H1 (cell line): ENCODE data around the gene ZNF100. TPM values are rescaled to one million over a fixed set of nuclear protein-coding genes. Genes with fewer than 3 reads are reported as not detected.

Experiments
- CTCF ChIA-PET: fragments of 300-600 bp; sonication (Branson Sonifier 250); formaldehyde crosslinking; loops from one replicate; lab custom pipeline; 2021; ENCODE audit not compliant: partially characterized antibody; lab: Charles Lee
- POLR2A ChIA-PET: fragments of 300-600 bp; sonication (Branson Sonifier 250); formaldehyde crosslinking; loops from one replicate; lab custom pipeline; 2021; ENCODE audit warnings: inconsistent platforms; ENCODE audit not compliant: partially characterized antibody; lab: Charles Lee
- DNase-seq, 2 experiments: peaks; one replicate each; pipeline versions ENCODE4 v3.0.0 to v3.0.0-alpha.2; 2010 to 2022; ENCODE audit warnings: low spot score in 2 of 2, low read depth in 1 of 2, mixed read lengths in 1 of 2
- FAIRE-seq: peaks from 2 replicates; lab custom pipeline; 2011; peaks lifted over from hg19 to GRCh38; lab: Jason Lieb, UNC
- H2AFZ ChIP-seq: 2 replicates; pipeline ENCODE4 v1.8.1; 2012; ENCODE audit warnings: low read length, inconsistent platforms
- H2AK5ac ChIP-seq: 2 replicates; pipeline ENCODE4 v1.6.1; 2013; ENCODE audit warnings: low read depth, low read length
- H2BK120ac ChIP-seq: replicated peaks from 2 replicates; pipeline ENCODE3; 2013; ENCODE audit warnings: low read depth, low read length, inconsistent platforms
- H2BK12ac ChIP-seq: 2 replicates; pipeline ENCODE4 v1.6.1; 2013; ENCODE audit warnings: low read depth, low read length
- H2BK15ac ChIP-seq: 2 replicates; pipeline ENCODE4 v1.6.1; 2013; ENCODE audit warnings: low read length
- H2BK20ac ChIP-seq: 2 replicates; pipeline ENCODE4 v1.6.1; 2013; ENCODE audit warnings: low read length
- H2BK5ac ChIP-seq: 2 replicates; pipeline ENCODE4 v1.6.1; 2013; ENCODE audit warnings: low read depth, low read length
- H3K14ac ChIP-seq: 2 replicates; pipeline ENCODE4 v1.6.1; 2013; ENCODE audit warnings: inconsistent platforms; ENCODE audit not compliant: insufficient read length
- H3K18ac ChIP-seq: 2 replicates; pipeline ENCODE4 v1.6.1; 2013; ENCODE audit warnings: low read length; ENCODE audit errors: extremely low read depth
- H3K23ac ChIP-seq: 2 replicates; pipeline ENCODE4 v1.6.1; 2013; ENCODE audit warnings: inconsistent platforms; ENCODE audit not compliant: insufficient read length
- H3K23me2 ChIP-seq: 2 replicates; pipeline ENCODE4 v1.6.1; 2013; ENCODE audit warnings: low read depth, low read length
- H3K27ac ChIP-seq: 2 replicates; pipeline ENCODE4 v1.6.1; 2011; ENCODE audit warnings: low read depth, low read length, inconsistent platforms
- H3K27me3 ChIP-seq, 4 experiments: replicated peaks in 1 of 4; 1 replicate in 1 of 4; 2 replicates in 3 of 4; pipeline versions ENCODE4 v1.6.1 to v1.8.1; 2011 to 2013; ENCODE audit warnings: low read length in 3 of 4, mild to moderate bottlenecking in 3 of 4, inconsistent platforms in 2 of 4, mixed read lengths in 2 of 4, moderate library complexity in 1 of 4; ENCODE audit not compliant: control insufficient read depth in 3 of 4, insufficient read depth in 3 of 4; ENCODE audit errors: extremely low read depth in 1 of 4
- H3K36me3 ChIP-seq, 4 experiments: 2 replicates each; pipeline versions ENCODE4 v1.6.1 to v1.8.1; 2011 to 2013; ENCODE audit warnings: mild to moderate bottlenecking in 4 of 4, low read length in 3 of 4, moderate library complexity in 2 of 4, control low read depth in 1 of 4, inconsistent platforms in 1 of 4; ENCODE audit not compliant: insufficient read depth in 4 of 4, control insufficient read depth in 2 of 4
- H3K4ac ChIP-seq: replicated peaks from 2 replicates; pipeline ENCODE3; 2013; ENCODE audit warnings: low read length, low read depth, mixed read lengths, inconsistent platforms; ENCODE audit not compliant: insufficient read length
- H3K4me1 ChIP-seq, 4 experiments: replicated peaks in 1 of 4; 1 replicate in 1 of 4; 2 replicates in 3 of 4; pipeline versions ENCODE4 v1.6.1 to v1.8.1; 2011 to 2013; ENCODE audit warnings: low read length in 3 of 4, inconsistent platforms in 2 of 4, mixed read lengths in 1 of 4; ENCODE audit not compliant: insufficient read depth in 4 of 4, control insufficient read depth in 3 of 4
- H3K4me2 ChIP-seq, 2 experiments: 2 replicates each; pipeline versions ENCODE4 v1.6.1 to v1.8.1; 2011 to 2013; ENCODE audit warnings: low read depth in 2 of 2, low read length in 2 of 2, control low read depth in 1 of 2, inconsistent platforms in 1 of 2, mild to moderate bottlenecking in 1 of 2; ENCODE audit not compliant: insufficient read depth in 1 of 2
- H3K4me3 ChIP-seq, 4 experiments: fragments of 200-600, 300-600 bp in 1 of 4; sonication (generic), shearing (Covaris generic), sonication (Bioruptor Twin) in 1 of 4; 2 replicates each; pipeline versions ENCODE4 v1.5.1 to v1.8.1; 2011 to 2016; ENCODE audit warnings: low read length in 4 of 4, low read depth in 3 of 4, control low read depth in 2 of 4, inconsistent platforms in 2 of 4, mild to moderate bottlenecking in 2 of 4, mixed read lengths in 1 of 4, moderate library complexity in 1 of 4; ENCODE audit not compliant: insufficient read depth in 2 of 4; ENCODE audit errors: extremely low read depth in 1 of 4
- H3K56ac ChIP-seq: replicated peaks from 2 replicates; pipeline ENCODE3; 2013; ENCODE audit warnings: low read depth, mild to moderate bottlenecking, mixed read lengths, low read length, inconsistent platforms; ENCODE audit not compliant: insufficient read length
- H3K79me1 ChIP-seq: 2 replicates; pipeline ENCODE4 v1.6.1; 2013; ENCODE audit warnings: low read depth, low read length, control low read depth
- H3K79me2 ChIP-seq, 2 experiments: 2 replicates each; pipeline versions ENCODE4 v1.6.1 to v1.8.1; 2012 to 2013; ENCODE audit warnings: low read length in 2 of 2, mild to moderate bottlenecking in 2 of 2, inconsistent platforms in 1 of 2; ENCODE audit not compliant: insufficient read depth in 2 of 2, control insufficient read depth in 1 of 2
- H3K9ac ChIP-seq, 4 experiments: replicated peaks in 1 of 4; 1 replicate in 1 of 4; 2 replicates in 3 of 4; pipeline versions ENCODE4 v1.6.1 to v1.8.1; 2011 to 2013; ENCODE audit warnings: low read depth in 3 of 4, low read length in 3 of 4, control low read depth in 2 of 4, mild to moderate bottlenecking in 2 of 4, moderate library complexity in 2 of 4, inconsistent platforms in 1 of 4; ENCODE audit errors: extremely low read depth in 1 of 4
- H3K9me3 ChIP-seq, 2 experiments: 2 replicates each; pipeline versions ENCODE4 v1.6.1 to v1.8.1; 2012 to 2013; ENCODE audit warnings: mild to moderate bottlenecking in 2 of 2, moderate library complexity in 2 of 2, control low read depth in 1 of 2, inconsistent platforms in 1 of 2, low read depth in 1 of 2, low read length in 1 of 2, mixed read lengths in 1 of 2; ENCODE audit not compliant: insufficient read depth in 2 of 2
- H4K20me1 ChIP-seq, 2 experiments: replicated peaks in 1 of 2; 2 replicates each; pipeline versions ENCODE3 to v1.8.1; 2011 to 2013; ENCODE audit warnings: inconsistent platforms in 2 of 2, low read length in 2 of 2, mild to moderate bottlenecking in 1 of 2; ENCODE audit not compliant: insufficient read depth in 2 of 2, control insufficient read depth in 1 of 2
- H4K5ac ChIP-seq: 2 replicates; pipeline ENCODE4 v1.6.1; 2013; ENCODE audit warnings: low read length, low read depth, mixed read lengths, inconsistent platforms; ENCODE audit not compliant: insufficient read length
- H4K8ac ChIP-seq: 2 replicates; pipeline ENCODE4 v1.8.0; 2013; ENCODE audit warnings: mild to moderate bottlenecking, moderate library complexity, low read length, inconsistent platforms; ENCODE audit not compliant: insufficient read depth; ENCODE audit errors: extremely low read depth
- H4K91ac ChIP-seq: replicated peaks from 2 replicates; pipeline ENCODE3; 2013; ENCODE audit warnings: low read length, mixed read lengths, inconsistent platforms; ENCODE audit not compliant: insufficient read length
- BRCA1 ChIP-seq: IDR thresholded peaks from 2 replicates; pipeline ENCODE4 v1.6.1; 2012; ENCODE audit warnings: low read depth, low read length, improper control_type of control experiment
- CBX5 ChIP-seq: fragments of 300-800, 300-1000 bp; sonication (generic); IDR thresholded peaks from 2 replicates; pipeline ENCODE4 v1.7.1; 2016; ENCODE audit warnings: antibody characterized with exemption, low read length, low read depth
- CBX8 ChIP-seq: fragments of 300-800, 300-1000 bp; sonication (generic); IDR thresholded peaks from 2 replicates; pipeline ENCODE4 v1.7.1; 2016; ENCODE audit warnings: low read depth, low read length, borderline replicate concordance
- CEBPB ChIP-seq: IDR thresholded peaks from 2 replicates; pipeline ENCODE4 v1.6.1; 2012; ENCODE audit warnings: low read depth, low read length
- CHD1 ChIP-seq: IDR thresholded peaks from 2 replicates; pipeline ENCODE4 v1.6.1; 2012; ENCODE audit warnings: low read depth, low read length, improper control_type of control experiment
- E2F6 ChIP-seq: IDR thresholded peaks from 2 replicates; pipeline ENCODE4 v1.6.1; 2012; ENCODE audit warnings: inconsistent platforms
- FOSL1 ChIP-seq: IDR thresholded peaks from 2 replicates; pipeline ENCODE4 v1.6.1; 2011; ENCODE audit warnings: mild to moderate bottlenecking, low read depth, low read length, moderate library complexity; ENCODE audit not compliant: insufficient read depth
- MAX ChIP-seq: IDR thresholded peaks from 2 replicates; pipeline ENCODE4 v1.6.1; 2012; ENCODE audit warnings: inconsistent platforms
- RXRA ChIP-seq: IDR thresholded peaks from 2 replicates; pipeline ENCODE4 v1.6.1; 2011; ENCODE audit warnings: low read depth, mild to moderate bottlenecking, low read length, moderate library complexity; ENCODE audit not compliant: insufficient read depth
- SP1 ChIP-seq: IDR thresholded peaks from 2 replicates; pipeline ENCODE4 v1.6.1; 2011; ENCODE audit warnings: low read depth, low read length
- ZNF274 ChIP-seq: IDR thresholded peaks from 2 replicates; pipeline ENCODE4 v1.7.0; 2012; ENCODE audit warnings: low read length, borderline replicate concordance; ENCODE audit errors: extremely low read depth
- WGBS, 2 experiments: shearing (Covaris generic) in 1 of 2; methylation state at CpG; one replicate each; pipeline versions ENCODE4 v1.1.6 to v1.1.7; 2013 to 2015; ENCODE audit warnings: low lambda C conversion rate in 2 of 2, mixed read lengths in 2 of 2, inconsistent platforms in 1 of 2, low coverage in 1 of 2, missing lambda C conversion rate in 1 of 2; ENCODE audit not compliant: insufficient replicate concordance in 2 of 2, insufficient coverage in 1 of 2, insufficient read length in 1 of 2; ENCODE audit errors: extremely low coverage in 1 of 2, missing lambda C conversion rate in 1 of 2; 5-methylcytosine and 5-hydroxymethylcytosine counted together
- polyA plus RNA-seq, 7 experiments: library from polyadenylated mRNA; depleted of rRNA in 3 of 7; stranded (reverse) in 5 of 7; unstranded in 2 of 7; fragments of >200 nt in 5 of 7; fragments of 200-250 nt in 2 of 7; gene quantifications; 1 replicate in 5 of 7; 2 replicates in 1 of 7; 4 replicates in 1 of 7; pipeline versions ENCODE4 v1.2.1 to v1.2.3, GENCODE V29; 2011 to 2013; ENCODE audit warnings: missing spikeins in 2 of 7, mixed read lengths in 2 of 7
- total RNA-seq: library from RNA; stranded (reverse); fragmentation: NEBNext Ultra II Directional; extraction: Animal tissue kit (Norgen Biotek cat#: 25700); gene quantifications from 2 replicates; pipeline ENCODE4 v1.2.1, GENCODE V29; 2021

Gene ZNF100
- total and polyA plus RNA-seq, 2 of the 8 experiments (the other 6 are each of a cell fraction or from before 2014, with no cell fraction given), result 4.9 to 30.8 TPM

GRCh38 chr19:21704320-21704719 is 63.1 kb downstream of the ZNF100 start:
- ChIA-PET POLR2A (interaction anchor here (0.5 to 2.2 kb wide), 10 partner anchors 12 to 1549 kb away, joined by 3 to 11 read pairs (median 4); partner anchors contain the start of genes ZNF100 and ZNF43), CTCF (interaction anchor here (1.8 kb wide), 1 partner anchor 221 kb away, joined by 9 read pairs; no protein-coding TSS in a partner anchor)
- Histone ChIP-seq H3K27ac (no peak overlapping the region), H3K14ac (no peak overlapping the region), H2BK120ac (no peak overlapping the region), H3K4ac (no peak overlapping the region), H3K56ac (no peak overlapping the region), H3K4me2 (peak overlapping the region; percentile 55 to 59), H2AFZ (no peak overlapping the region), H4K5ac (peak overlapping the region; percentile 97), H3K79me1 (no peaks in the 10 kb centered on the region), H3K4me3 (peak overlapping the region in 1 of 4 experiments; percentile 43; a peak in 1 of 8 replicates), H3K23ac (no peak overlapping the region), H3K79me2 (no peaks in the 10 kb centered on the region), H3K36me3 (peaks cover 0 to under 1% (median 0%) of the 10 kb centered on the region in 4 experiments; a peak in 1 of 8 replicates), H3K9me3 (peaks cover 15% of the 10 kb centered on the region in 2 experiments; a peak in 3 of 4 replicates), H4K20me1 (no peaks in the 10 kb centered on the region), H2BK12ac (no peak overlapping the region), H2BK20ac (no peak overlapping the region), H3K18ac (no peak overlapping the region; the same call in 1 of the 2 replicates), H2BK15ac (no peak overlapping the region), H4K8ac (no peak overlapping the region), H3K4me1 (peaks cover 2 to 16% (median 7%) of the 10 kb centered on the region in 4 experiments), H2BK5ac (no peak overlapping the region), H4K91ac (no peak overlapping the region), H3K9ac (no peak overlapping the region), H2AK5ac (no peak overlapping the region), H3K27me3 (no peaks in the 10 kb centered on the region), H3K23me2 (no peaks in the 10 kb centered on the region)
- FAIRE-seq (peak; percentile 99), DNase-seq (peak in 1 of 2 experiments; percentile 61)
- WGBS, 2 experiments, result 5% methylated on average over 3 of the region's 3 CpGs; no CpG with 5 or more reads in 1 of the 2 experiments
- no peak for TF ChIP-seq E2F6
- TF ChIP-seq MAX, result no peak
- TF ChIP-seq FOSL1, result no peak
- peak; percentile 72; the same call in 1 of the 2 replicates for TF ChIP-seq SP1
- TF ChIP-seq CEBPB, result no peak
- TF ChIP-seq CBX5, result no peak
- no peak for TF ChIP-seq BRCA1
- TF ChIP-seq CHD1, result no peak
- no peak for TF ChIP-seq CBX8
- no peak for TF ChIP-seq ZNF274
- TF ChIP-seq RXRA, result peak; percentile 85; the same call in 1 of the 2 replicates
